ENCODE measurements around the gene FNDC3B.

Gene FNDC3B

DNA sequence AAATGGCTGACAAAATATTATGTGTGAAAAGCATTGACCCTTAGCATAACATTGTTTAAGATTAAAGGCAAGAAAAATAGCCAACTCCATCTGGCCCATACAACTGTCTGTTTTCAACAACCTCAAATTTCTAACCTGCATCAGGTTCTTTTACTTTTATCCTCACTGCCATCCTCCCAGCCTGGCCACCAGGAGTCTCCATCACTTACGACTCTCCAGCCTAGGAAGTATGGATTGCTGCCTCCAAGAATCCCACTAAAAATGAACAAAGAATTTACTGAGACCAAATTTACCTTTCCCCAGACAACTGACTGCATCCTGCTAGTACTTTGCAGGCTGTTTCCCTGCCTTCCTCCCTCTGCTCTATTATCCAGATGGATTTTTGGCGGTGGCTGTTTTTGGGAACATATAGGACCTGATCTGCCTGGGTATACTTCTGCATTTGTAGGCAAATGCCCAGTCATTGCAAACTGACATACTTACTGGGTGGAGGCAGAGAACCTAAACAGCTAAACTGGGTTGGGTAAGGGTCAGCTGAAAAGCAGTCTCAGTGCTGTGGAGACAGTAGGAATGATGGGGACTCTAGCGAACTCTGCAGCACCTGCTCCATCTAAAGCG is 264.7 kb downstream of the FNDC3B start:
- DNase-seq (ENCODE audit: low read depth in 2 of 2, low spot score in 1 of 2), result no peak

DNA sequence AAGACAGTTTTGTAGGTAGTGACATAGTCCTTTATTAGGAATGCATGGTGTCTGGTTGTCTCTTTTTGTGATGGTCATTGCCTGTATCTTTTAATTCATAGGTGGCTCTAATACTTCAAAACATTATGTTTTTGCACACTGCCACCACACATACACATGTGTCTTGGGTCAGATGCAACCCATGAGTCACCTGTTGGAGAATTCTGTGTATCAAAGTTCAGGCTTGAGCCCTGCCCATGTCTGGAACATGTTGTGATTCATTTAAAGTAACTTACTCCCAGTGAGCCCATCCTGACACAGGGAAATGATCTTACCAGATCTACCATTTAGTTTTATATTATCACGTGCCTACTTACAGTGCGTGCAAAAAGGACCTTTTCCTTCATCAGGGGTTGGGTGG is 266.2 kb downstream of the FNDC3B start:
- no peak for DNase-seq (ENCODE audit: low read depth in 2 of 2, low spot score in 1 of 2)

DNA sequence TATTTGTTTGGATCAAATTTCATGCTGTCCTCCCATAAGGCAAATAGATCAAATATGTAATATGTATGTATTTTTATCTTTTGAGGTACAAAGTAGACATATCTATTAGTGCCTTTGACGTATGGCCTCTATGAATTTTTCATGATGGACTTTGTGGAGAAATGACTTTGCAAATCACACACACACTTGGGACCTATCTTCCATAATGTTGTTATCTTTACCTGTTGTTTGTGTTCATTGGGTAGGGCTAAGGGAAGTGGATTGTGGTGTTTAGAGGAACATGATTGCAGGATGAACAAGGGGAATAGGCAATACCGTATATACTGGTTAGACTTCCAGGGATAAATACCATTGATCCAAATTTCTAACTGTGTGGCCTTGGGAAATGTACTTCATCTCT is 266.6 kb downstream of the FNDC3B start:
- no peak for DNase-seq (ENCODE audit: low read depth in 2 of 2, low spot score in 1 of 2)

DNA sequence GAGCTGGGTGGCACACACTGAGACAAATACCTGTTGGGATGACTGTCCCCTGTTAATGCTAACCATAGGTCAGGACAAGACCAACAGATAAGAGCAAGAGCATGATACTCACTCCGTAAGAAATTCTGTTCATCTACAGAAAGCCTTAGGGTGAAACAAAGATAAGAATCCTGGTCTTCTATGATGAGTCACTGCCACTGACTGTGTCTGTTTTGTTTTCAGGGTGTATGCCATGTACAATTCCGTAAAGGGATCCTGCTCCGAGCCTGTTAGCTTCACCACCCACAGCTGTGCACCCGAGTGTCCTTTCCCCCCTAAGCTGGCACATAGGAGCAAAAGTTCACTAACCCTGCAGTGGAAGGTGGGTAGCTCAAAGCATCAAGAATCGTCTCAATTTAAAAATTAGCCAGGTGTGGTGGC is 267.8 kb downstream of the FNDC3B start:
- no peak for DNase-seq (ENCODE audit: low read depth in 2 of 2, low spot score in 1 of 2)

DNA sequence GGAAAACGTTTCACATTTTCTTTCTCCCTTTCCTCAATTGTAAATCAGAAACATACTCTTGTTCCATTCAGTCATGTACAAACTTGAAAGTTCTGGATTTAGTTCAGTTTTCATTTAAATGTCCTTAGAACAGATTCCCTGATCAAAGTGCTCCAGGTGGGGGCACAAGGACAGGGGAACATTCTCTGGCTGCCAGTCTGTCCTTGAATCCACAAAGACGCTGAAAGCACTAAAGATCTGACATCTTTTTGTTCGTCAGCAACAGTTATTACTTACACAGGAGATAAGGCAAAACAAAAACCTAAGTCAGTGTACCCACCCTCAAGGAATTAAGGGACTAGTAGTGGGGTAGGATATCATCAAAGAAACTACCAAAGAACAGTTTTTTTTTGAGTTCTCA is 269.7 kb downstream of the FNDC3B start:
- DNase-seq (ENCODE audit: low read depth in 2 of 2, low spot score in 1 of 2), result no peak

DNA sequence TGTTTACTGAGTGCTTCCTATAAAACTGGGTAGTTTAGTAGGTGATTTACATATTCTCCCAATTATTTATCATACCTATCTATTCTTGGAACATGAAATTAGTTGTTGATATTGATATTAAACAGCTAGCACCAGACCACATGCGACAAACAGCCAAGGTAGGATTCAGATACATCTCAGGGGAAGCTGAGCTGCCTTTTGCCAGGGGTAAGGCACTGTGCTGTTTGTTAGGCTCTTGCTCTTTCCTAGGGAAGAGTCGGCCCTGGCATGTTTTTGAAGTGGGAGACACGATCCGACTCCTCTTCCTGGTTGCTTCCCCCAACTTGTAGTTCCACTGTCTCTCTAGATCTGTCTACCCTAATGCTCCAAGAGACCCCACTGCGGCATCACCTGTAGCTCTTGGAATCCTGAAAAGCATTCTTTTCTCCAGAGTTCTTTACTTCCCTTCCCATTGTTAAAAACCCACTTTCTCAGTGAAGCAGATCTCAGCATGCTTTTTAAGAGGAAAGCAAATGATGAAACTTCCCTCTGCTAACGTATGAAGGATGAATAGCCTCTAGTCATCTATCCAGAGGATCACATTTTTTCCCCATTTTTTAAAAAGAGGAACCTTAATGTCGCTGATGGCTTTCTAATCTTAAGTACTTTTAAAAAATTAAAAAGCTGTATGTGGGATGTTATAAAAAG is 270.5 kb downstream of the FNDC3B start:
- DNase-seq (ENCODE audit: low read depth in 2 of 2, low spot score in 1 of 2), result no peak

DNA sequence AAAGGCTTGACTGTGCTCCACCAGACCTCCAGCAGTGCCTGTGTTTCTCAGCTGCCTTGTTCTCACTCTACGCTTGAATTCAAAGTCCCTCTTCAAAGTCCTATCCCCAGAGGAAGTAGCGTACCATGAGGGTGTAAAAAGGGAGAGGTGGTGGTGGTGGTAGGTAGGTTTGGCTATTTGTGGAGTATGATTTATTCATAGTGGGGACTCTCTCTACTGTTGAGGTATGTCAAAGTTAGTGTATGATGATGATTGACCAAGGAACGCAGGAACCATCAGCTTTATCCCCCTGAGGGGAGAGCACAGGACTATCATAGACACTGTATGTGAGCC is 271.0 kb downstream of the FNDC3B start:
- DNase-seq (ENCODE audit: low read depth in 2 of 2, low spot score in 1 of 2), result no peak

DNA sequence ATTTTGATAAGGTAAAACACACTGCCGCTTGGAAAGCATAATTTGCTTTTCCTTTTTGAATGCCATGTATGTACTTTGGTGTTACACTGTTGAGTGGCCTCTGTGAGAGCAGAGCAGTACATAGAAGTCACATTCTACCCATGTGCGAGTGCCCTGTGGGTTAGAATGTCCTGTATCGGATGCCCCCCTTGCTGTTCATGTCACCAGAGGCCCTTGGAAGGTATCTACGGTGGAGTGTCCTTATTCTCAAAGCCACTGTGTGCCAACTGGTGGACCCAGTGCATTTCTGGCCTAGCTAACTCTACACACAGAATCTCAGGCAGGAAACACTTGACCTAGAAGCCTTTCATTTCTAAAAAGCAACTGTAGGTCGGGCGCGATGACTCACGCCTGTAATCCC is 271.8 kb downstream of the FNDC3B start:
- DNase-seq (ENCODE audit: low read depth in 2 of 2, low spot score in 1 of 2), result no peak

DNA sequence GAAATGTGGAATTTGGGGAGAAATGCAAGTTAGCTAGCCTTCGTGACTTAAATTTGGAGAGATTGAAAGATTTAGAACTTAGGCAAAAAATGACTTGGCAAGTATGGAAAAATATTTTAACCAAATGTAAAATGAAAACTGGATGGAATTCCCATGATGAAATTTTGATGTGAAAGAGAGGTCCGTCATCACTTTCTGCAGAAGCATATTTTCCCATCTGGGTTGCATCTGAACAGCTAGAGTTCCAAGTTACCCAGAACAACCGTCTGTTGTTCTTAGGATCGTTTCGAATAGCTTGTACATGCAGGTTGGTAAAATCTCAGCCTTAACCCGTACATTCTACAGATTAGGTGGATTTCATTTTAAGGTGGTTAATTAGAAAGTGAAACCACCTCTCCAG is 272.6 kb downstream of the FNDC3B start:
- DNase-seq (ENCODE audit: low read depth in 2 of 2, low spot score in 1 of 2), result no peak

DNA sequence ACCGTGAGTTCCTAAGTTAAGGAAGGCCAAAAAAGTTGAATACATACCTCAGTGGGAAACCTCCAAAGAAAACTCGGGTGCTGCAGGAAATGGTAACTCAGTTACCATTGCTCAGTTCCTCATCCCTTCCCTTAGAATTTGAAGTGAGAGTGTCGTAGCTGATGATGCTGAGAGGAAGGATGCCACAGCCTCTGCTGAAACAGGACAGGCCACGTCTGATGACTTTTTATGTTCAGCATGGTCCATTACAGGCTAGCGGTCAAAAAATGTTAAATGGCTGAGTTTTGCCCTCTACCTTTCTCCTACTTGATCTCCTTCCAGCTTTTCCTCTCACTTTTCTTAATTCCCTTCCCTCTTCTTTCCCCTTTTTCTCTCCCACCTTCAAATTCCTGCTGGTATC is 273.3 kb downstream of the FNDC3B start:
- no peak for DNase-seq (ENCODE audit: low read depth in 2 of 2, low spot score in 1 of 2)

DNA sequence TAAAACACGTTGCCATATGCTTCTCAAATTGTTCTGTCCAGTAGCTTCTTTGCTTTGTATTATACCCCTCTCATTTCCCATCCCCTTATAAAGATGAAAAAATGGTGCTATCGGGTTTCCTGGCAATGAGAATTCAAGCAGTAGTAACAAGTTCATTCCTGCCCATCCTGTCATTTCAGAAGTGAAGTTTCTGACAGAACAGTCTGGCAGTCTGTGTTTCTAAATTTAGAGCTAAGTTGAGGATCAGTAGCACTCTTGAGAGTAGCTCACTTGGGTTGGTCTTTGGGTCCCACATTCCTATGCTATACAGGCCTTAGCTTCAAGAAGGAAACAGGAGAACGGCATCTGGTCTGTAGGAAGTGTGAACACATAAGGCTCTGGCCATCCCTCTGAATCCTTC is 274.3 kb downstream of the FNDC3B start:
- DNase-seq (ENCODE audit: low read depth in 2 of 2, low spot score in 1 of 2), result no peak

DNA sequence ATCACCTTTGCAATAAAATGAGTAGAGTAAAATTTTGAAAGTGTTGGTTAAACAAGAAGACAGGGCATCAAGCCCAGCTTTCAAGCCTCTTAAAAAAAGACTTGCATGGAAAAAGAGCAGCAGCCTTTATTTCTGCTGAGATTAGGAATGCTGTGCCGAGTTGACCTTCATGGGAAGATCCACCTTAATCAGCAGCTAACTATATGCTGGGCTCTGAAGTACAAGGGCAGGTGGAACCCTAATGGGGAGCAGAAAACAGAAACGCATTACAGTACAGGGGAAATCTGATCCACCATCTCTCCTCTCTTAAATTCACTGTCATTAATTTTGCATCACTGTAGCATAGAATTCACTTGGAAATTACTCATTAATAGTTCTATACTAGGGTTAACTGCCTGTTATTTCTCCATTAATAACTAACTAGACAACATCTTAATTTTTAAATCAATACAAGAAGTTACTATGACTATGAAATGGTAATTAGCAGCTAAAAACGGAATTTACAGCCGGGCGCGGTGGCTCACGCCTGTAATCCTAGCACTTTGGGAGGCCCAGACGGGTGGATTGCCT is 275.3 kb downstream of the FNDC3B start:
- no peak for DNase-seq (ENCODE audit: low read depth in 2 of 2, low spot score in 1 of 2)

DNA sequence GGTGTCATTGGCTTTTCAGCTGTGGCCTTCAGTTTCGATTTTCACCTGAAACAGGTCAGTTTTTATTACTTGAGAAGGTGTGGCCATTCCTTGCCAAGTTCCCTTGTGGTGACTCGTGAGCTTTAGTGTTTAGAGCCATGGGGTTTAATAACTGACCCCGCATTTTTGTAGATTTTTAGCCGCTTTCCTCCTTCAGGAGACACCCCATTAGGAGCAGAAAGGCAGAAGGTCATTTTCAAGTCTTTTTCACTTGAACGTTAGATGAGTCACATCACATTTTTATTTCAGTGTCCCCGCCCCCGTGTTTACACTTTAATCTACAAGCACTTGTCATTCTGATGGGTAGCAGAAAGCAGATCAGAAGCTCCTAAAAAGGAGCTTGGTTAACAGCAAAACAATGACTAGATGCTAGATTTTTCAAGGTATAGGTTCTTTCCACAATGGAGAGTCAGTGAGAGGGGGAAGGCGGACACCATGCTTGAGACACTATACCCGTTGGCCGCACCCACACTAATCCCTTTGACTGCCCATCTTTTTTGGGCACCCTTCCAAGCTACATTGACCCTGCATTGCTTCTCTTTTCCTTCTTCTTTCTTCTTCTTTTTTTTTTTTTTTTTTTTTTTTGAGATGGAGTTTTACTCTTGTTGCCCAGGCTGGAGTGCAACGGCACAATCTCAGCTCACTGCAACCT is 276.2 kb downstream of the FNDC3B start:
- no peak for DNase-seq (ENCODE audit: low read depth in 2 of 2, low spot score in 1 of 2)

DNA sequence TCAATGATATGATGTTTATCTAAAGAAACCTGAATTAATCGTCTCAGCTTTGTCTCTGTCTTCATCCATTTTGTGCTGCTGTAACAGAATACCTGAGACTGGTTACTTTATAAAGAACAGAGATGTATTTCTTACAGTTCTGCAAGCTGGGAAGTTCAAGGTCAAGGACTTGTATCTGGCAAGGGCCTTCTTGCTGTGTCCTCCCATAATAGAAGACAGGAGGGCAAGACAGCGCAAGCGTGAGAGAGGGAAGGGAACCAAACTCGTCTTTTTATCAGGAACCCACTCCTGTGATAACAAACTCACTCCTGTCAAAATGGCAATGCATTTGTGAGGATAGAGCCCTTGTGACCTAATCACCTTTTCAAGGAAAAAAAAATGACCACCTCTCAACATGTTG is 277.4 kb downstream of the FNDC3B start:
- DNase-seq (ENCODE audit: low read depth in 2 of 2, low spot score in 1 of 2), result no peak

DNA sequence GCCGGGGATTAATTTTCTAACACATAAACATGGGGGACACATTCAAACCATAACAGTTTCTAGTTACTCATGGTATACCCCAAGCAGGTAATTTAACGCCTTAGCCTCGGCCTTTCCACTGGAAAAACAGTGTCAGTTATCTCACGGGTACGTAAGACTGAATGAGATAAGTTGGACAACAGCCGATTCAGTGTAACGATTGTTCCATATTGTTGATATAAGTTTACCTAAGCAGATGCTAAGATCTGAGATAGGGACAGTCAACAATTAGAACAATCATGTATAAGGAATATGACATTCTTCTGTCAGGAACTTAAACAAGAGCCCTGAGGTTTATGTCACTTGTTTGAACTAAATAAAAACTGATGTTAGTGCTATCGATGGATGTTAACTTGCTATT is 278.1 kb downstream of the FNDC3B start:
- no peak for DNase-seq (ENCODE audit: low read depth in 2 of 2, low spot score in 1 of 2)

DNA sequence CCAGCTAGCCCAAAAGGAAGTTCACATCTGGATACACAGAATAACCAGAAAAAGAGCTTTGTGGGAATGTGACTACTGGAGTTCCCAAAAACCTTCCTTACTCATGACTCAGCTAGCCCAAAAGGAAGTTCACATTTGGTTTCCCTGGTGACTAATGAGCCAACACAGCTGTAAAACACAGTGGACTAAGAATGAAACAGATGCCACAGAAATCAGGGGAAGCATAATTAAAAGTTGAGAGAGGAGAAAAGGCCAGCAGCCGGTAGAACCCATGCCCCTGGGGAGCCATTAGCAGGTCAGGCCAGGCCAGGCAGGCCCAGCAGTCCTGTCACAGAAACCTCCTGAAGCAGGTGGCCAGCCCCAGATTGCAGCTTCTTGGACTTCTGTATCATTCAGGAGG is 278.6 kb downstream of the FNDC3B start:
- no peak for DNase-seq (ENCODE audit: low read depth in 2 of 2, low spot score in 1 of 2)

DNA sequence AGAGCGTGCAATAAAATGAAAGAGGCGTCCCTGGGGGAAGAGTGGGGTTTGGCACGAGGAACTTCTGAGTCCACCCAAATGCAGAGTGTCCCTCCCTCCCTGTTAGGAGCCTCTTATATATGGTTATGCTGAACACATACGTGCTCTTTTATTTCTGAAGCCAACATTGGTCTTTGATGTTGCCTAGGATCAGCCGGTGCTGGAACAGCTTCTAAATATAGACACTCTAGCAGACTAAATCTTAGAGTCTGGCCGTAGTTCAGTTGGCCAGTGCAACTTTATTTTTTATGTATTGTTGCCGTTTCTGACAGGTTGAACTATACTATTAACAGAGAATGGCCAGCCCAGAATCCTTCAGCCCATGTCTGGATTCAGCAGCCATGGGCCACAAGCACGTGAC is 280.2 kb downstream of the FNDC3B start:
- no peak for DNase-seq (ENCODE audit: low read depth in 2 of 2, low spot score in 1 of 2)

DNA sequence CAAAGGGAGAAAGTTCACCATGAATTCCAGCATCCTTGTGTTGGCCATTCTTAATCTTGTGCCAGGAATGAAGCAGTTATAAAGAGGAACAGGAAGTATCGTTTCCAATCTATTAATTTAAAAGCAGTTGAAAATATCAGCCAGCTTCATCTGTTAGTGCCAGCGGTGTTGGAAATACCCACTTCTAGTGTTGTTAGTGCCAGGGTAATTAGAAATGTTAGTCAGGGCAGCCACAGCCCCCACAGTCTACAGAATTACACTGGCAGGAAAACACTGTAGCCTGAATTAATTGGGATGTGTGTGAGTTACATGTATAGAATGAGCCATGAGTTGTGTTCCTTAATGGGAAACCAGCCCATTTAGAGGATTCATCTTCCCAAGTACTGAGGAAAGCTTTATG is 281.1 kb downstream of the FNDC3B start:
- no peak for DNase-seq (ENCODE audit: low read depth in 2 of 2, low spot score in 1 of 2)

DNA sequence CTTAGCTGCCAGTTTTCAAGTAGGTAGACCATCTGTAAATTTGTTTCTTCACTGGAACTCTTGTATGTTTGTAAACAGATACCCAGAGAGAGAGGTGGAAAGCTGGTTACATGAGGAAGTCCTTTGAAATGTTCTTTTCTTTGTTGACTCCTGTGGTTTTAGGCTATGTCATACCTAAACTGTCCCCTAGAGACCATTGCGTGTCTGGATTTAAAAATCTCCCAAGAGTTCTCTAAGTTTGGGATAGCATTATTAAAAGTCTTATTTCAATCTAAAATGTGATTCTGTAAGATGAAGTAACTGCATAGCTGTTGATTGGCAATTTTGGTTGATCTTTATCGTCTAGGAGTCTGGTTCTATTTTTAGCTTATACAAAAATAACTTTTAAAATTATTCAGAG is 281.7 kb downstream of the FNDC3B start:
- DNase-seq (ENCODE audit: low read depth in 2 of 2, low spot score in 1 of 2), result no peak

DNA sequence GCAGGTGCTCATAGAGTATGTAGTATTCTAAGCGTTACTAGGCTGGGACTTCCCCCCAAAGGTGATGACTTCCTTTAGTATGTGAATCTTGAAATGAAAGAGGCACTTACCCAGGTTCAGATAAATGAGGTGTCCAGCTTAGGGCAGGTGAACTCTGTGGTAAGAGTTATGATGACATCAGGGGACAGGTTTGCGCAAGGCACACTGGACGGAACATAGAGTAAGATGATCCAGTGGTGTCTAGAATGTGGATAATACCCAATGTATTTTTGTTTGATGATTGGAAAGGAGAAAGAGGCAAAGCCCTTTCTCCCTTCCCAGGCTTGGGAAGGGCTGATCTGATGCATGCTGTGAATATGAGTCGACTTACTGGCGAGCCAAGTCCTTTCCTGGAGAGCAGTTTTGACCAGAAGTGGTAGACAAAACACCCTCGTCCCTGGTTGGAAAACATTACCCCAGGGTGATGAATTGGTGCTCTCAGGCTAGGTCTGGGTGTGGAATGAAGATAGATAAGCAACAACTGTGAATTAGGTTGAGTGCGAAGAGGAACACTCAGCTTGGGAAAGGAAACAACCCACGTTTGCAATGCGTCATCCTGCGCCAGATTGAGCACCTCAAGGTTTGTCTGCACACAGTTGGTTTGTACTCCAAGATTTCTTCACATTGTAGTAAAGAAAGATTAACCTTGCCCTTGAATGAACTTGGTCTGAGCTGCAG is 284.7 kb downstream of the FNDC3B start:
- no peak for DNase-seq (ENCODE audit: low read depth in 2 of 2, low spot score in 1 of 2)

DNA sequence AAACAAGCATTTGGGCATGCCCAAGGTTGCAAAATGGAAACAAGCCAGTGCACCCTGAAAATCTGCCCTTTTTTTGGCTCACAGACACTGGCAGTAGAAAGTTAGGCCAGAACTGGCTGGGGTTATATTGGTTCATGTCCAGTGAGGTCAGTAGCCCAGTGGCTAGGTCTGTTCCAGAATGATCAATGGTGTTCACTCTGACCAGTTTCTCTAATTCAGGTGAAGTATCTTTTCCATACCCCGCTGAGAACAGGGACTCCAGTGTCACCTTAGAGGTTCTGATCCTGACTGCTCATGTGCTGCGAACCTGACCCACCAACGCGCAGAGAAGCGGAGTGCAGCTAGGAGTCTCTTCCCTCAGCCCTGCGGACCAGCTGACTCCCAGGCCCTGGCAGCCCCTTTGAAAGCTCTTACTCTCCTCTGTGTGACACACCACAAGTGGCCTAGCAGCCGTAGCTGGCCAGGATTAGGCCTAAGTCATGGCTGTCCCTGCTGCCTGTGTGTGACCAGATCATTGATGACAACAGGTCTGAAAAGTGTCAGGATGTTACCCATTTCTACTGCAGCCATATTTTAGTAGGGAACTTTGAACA is 285.3 kb downstream of the FNDC3B start:
- no peak for DNase-seq (ENCODE audit: low read depth in 2 of 2, low spot score in 1 of 2)

Data from stimulated activated CD8-positive, alpha-beta memory T cell treated with anti-CD3 and anti-CD28 coated beads, Interleukin-4, amount 100 ng/mL, for 4 hours (primary cell).